Choroid plexus epithelial cell (primary cell): ENCODE data around the gene PGBD5.

Experiments used
- DNase-seq: peaks from one replicate; pipeline ENCODE4 v3.0.0-alpha.2; 2010; ENCODE audit warnings: low read depth
- H3K4me3 ChIP-seq: 2 replicates; pipeline ENCODE4 v1.5.1; 2011; ENCODE audit warnings: low read depth, mild to moderate bottlenecking, control low read depth, low read length, moderate library complexity
- TF ChIP-seq, protein P1 (sequence below): conservative IDR thresholded peaks from 2 replicates; pipeline ENCODE4 v1.5.1; 2011; ENCODE audit warnings: low read depth, mild to moderate bottlenecking, control low read depth, inconsistent platforms, low read length, moderate library complexity

PGBD5 gene

DNA sequence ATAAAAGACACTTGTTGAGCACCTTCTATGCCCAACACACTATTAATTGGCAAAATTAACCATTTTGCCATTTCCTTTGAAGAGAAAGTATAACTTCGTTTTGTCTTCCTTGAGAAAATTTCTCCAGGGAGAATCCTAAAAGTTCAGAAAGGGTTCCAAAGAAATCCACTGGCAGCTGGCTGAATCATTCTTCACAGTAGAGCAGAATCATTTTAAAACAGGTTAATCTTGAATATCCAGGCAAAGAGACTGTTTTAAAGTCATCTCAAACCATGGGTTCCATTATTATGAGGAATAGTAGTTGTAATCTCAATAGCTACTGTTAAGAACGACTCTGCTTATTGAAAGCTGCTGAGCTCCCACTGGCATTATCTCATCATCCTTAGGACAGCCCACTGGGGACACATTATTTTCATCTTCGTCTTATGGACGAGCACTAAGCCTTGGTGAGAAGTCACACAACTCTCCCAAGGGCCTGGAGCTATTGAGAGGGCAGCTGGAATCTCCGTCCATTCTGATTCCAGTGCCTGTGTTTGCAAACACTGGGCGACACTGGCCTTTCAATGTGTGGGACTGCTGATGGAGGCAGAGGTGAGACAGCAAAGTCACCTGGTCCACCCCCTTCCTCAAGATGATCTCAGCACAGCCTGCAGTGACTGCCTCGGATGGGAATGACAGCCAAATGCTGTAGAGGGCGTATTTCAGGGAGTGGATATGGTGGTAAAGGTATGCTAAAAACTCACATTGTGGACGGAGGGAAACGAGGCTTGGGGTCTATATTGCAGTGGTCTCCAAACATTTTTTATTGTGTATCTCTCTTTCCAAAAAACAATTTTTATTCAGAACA, 15.3 kb upstream of the PGBD5 start:
- TF ChIP-seq, protein P1, sequence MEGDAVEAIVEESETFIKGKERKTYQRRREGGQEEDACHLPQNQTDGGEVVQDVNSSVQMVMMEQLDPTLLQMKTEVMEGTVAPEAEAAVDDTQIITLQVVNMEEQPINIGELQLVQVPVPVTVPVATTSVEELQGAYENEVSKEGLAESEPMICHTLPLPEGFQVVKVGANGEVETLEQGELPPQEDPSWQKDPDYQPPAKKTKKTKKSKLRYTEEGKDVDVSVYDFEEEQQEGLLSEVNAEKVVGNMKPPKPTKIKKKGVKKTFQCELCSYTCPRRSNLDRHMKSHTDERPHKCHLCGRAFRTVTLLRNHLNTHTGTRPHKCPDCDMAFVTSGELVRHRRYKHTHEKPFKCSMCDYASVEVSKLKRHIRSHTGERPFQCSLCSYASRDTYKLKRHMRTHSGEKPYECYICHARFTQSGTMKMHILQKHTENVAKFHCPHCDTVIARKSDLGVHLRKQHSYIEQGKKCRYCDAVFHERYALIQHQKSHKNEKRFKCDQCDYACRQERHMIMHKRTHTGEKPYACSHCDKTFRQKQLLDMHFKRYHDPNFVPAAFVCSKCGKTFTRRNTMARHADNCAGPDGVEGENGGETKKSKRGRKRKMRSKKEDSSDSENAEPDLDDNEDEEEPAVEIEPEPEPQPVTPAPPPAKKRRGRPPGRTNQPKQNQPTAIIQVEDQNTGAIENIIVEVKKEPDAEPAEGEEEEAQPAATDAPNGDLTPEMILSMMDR, result no peak
- no peak for DNase-seq
- no peak overlapping the region for H3K4me3 ChIP-seq

- DNase-seq, result no peak
- TF ChIP-seq, protein P1, result no peak
- no peak overlapping the region for H3K4me3 ChIP-seq
Observed at GRCh38 chr1:230435108-230435507, 9.0 kb upstream of the PGBD5 start.

- TF ChIP-seq, protein P1, result no peak
- DNase-seq, result no peak
- no peak overlapping the region for H3K4me3 ChIP-seq
Observed at GRCh38 chr1:230431527-230431926, 5.4 kb upstream of the PGBD5 start.

GRCh38 chr1:230430499-230430898, 4.4 kb upstream of the PGBD5 start:
- TF ChIP-seq, protein P1, result no peak
- no peak overlapping the region for H3K4me3 ChIP-seq
- DNase-seq, result no peak

- DNase-seq, result no peak
- no peak overlapping the region for H3K4me3 ChIP-seq
- TF ChIP-seq, protein P1, result no peak
Observed at GRCh38 chr1:230429067-230429735, 3.1 kb upstream of the PGBD5 start.

DNA sequence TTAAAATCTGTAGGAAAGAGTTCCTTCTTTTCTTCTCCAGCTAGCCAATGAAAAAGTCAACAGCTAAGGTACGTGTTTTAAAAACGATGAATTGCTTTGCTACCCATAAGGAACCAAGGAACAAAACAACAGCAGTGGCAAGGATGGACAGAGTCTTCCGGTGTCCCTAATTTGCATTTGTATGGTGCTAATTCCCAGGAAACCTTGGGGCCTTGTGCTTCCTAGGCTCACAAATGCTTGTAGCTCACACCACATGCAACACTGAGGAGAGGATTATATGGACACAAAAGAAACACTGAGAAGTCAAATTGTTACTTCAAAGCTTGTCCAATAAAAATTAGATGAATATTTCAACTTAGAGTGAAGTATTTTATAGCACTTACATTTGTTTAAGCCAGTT, 1.8 kb upstream of the PGBD5 start:
- H3K4me3 ChIP-seq, result no peak overlapping the region
- TF ChIP-seq, protein P1, result no peak
- DNase-seq, result no peak
